GM19238 (cell line): ENCODE results near the gene DGCR6L.
"Not testable (repeated sequence)": the region's sequence is repeated elsewhere in the genome, so short reads cannot be mapped to it uniquely, and the experiment has no call there.

Source experiments
- DNase-seq: peaks from one replicate; pipeline ENCODE4 v3.0.0; 2011; ENCODE audit warnings: low spot score; ENCODE audit not compliant: insufficient read length

DGCR6L gene

DNA sequence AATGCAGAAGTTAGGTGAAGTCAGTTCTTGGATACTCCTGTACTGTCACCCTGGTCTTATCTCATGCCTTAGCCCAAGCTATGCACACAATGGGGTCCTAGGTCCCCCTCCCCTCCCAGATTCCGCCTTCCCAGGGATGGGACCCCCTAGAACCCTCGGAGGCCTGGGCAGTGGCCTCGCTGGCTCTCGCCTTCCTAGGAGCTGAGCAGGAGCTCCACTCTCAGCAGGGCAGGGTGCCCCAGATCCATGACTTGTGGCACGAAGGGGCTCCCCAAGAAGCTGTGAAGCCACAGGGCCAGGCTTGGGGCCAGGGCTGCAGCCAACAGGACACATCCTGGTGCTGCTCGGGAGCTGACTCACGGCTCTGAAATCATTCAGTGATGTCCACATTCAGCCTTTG is 9.7 kb downstream of the DGCR6L start:
- DNase-seq = not testable (repeated sequence)

DNA sequence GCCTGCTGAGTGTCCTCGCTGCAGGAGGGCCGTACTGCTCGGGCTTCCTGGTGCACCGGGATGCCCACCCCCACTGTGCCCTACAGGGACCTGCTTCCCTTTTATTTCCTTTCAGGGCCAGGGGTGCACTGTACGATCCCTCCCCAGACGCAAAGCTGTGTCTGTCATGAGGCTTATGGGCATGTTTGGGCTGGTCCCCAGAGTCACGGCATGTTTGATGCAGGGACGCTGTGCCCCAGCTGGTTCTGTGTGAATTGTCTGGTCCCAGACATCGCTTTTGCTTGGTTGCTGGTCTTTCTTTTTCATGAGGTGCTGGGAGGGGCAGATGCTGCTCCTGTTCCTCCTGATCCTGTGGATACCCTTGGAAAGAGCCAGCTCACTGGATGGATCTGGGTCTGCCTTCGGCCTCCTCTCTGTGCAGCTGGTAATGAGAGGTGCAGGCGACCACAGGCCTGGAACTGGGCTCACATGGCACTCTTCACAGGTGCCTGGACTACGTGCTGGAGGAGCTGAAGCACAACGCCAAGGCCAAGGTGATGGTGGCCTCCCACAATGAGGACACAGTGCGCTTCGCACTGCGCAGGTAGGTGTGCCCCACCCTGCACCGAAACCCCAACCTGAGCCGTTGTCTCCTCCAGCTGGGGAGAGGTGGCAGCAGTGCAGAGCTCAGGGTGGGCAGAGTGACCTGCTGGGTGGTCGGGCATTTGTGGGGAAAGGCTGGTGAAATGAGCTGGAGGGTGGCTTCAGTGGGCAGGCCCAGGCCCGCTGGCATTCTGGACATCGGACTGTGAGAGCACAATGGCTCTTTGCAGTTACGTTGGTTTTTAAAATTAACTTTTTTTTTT is 10.8 kb downstream of the DGCR6L start:
- not testable (repeated sequence) for DNase-seq

DNA sequence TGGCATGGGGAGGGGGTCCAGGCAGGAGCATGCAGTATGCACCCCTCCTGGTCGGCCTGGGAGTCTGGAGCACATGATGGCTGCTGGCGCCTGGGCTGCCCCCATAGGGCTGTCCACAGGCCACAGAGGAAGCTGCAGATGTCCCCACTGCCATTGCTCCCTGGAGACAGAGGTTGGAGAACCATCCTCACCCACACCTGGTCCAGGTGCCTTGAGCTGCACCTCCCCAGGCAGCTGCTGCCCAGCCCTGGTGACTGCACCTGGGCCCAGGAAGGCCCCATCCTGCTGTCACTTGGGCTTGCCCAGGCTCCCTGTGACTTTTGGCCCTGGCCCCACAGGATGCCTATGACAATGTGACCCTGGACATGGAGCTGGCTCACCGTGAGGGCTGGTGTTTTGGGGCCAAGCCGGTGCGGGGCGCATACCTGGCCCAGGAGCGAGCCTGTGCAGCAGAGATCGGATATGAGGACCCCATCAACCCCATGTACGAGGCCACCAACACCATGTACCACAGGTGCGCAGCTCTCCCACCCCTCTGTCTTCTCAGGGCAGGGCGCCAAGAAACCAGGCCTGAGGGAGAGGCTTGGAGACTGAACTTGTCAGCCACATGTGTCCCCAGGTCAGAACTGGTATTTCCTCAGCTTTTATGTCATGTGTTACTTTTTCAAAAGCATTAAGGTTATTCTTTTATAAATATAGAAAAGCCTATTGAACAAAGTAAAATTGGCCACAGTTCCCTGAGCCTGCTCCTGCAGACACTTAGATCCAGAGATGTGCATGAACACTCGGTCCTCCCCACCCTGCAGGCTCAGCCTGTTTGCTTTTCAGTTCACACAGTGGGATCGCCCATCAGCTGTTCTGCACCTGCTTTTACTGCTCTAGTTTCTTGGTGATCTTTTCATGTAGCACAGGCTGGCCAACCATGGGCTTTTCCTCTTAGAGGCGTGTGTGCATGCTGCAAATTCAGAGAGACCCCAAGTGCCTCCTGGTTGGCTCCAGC is 12.1 kb downstream of the DGCR6L start:
- not testable (repeated sequence) for DNase-seq

DNA sequence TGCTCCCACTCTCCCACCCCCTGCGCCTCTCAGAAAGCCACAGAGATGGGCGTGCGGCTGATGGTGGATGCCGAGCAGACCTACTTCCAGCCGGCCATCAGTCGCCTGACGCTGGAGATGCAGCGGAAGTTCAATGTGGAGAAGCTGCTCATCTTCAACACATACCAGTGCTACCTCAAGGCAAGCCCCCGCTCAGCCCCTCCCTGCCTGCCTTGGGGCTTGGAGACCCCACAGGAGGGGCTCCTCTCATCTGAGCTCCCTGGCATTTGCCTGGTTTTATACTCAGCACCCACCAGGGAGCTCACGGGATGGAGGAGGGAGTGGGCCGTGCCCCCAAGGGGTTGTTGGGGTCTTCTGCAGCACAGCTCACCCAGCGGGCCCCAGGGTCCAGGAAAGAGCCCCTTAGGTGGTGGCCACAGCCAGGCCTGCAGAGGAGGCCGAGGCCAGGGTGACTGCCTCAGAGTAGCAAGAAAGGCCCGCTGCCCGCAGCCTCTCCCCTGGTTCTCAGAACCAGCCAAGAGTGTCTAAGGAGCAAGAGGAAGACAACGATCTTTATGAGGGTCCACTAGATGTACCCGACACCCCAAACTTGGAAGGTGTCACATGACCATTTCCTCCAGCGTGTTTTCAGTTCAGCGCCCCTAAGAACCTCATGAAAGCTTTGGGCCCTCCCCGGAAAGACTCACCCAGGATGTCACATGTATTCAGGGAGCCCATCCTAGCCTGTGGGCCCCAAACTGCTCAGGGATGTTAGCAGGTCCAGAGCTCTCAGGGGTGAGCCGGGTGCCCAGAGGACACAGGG is 13.0 kb downstream of the DGCR6L start:
- not testable (repeated sequence) for DNase-seq

DNA sequence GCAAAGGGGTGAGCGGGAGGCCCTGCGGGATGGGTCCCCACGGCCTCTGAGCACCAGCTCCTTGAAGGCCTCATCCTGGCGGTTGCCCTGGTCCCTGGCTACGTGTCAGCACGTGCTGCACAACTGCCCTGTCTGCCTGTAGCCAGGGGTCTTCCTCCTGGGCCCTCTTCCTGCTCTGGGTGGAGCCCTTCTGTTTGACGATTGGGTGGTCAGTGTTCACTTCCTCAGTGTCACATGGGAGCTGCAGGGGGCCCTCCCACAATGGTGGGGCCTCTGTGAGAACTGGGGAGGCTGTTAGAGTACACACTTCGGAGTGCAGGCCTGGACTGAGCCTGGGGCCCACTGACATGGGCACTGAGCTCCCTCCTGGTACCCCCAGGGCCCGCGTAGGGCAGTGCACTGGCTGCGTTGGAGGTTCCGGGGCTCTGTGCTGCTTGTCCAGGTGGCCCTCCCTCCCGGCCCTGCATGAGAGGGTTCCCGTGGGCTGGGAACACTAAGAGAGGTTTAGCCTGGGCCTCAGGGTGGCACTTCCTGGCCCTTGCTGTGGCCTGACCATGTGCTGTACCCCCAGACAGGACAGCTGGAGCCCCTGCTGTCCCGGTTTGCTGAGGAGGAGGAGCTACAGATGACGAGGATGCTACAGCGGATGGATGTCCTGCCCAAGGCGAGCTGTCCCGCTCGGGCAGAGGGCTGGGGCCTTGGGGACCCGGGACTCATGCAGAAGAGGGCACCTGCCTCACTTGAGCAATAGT is 13.8 kb downstream of the DGCR6L start:
- no peak for DNase-seq

DNA sequence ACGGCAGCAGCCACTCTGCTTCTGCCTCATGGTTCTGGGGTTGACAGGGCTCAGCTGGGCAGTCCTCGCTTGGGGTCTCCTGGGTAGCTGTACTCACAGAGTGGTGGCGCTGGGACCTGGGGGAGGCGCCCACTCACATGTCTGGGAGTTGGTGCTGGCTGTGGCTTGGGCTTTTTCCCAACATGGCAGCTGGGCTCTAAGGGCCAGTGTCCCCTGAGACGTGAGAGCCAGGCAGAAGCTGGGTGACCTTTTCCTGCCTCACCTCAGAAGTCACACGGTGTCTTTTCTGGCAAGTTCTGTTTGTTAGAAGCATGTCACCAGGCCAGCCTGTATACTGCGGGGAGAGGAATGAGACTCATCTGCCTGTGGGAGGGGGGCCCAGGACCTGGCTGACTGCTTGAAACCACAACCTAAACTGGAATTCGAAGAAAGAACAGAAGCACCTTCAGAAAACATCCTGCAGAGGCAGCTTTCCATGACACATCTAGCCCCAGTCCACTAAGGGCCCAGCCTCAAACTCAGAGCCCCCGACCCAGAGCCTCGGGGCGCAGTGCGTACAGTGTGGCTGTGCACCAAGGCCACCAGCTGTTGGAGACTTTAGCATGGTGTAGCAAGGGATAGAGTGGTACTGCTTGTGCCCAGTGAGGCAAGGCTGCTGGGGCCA is 14.5 kb downstream of the DGCR6L start:
- DNase-seq = not testable (repeated sequence)

- DNase-seq = no peak
These were observed 15.2 kb downstream of the DGCR6L start for GRCh38 chr22:20304646-20305045.

DNA sequence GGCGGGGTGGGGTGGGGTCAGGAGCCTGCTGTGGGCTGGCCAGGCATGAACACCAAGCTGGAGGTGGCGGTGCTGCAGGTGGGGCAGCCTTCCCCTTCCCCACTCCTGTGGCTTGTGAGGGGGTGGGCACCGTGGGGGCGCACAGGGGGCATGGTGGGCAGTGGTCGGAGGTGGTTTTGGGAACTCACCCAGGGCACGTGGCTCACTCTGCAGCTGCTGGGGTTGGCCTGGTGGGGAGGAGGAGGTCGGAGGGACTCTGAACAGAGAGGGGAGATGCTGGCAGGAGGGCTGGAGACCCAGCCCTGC is 16.7 kb downstream of the DGCR6L start:
- not testable (repeated sequence) for DNase-seq

- DNase-seq = no peak
These were observed 17.2 kb downstream of the DGCR6L start for GRCh38 chr22:20302438-20303228.

- DNase-seq = no peak
These were observed 20.1 kb downstream of the DGCR6L start for GRCh38 chr22:20299746-20300136.

- peak; percentile 63 for DNase-seq
These were observed 20.8 kb downstream of the DGCR6L start for GRCh38 chr22:20298803-20299745.

DNA sequence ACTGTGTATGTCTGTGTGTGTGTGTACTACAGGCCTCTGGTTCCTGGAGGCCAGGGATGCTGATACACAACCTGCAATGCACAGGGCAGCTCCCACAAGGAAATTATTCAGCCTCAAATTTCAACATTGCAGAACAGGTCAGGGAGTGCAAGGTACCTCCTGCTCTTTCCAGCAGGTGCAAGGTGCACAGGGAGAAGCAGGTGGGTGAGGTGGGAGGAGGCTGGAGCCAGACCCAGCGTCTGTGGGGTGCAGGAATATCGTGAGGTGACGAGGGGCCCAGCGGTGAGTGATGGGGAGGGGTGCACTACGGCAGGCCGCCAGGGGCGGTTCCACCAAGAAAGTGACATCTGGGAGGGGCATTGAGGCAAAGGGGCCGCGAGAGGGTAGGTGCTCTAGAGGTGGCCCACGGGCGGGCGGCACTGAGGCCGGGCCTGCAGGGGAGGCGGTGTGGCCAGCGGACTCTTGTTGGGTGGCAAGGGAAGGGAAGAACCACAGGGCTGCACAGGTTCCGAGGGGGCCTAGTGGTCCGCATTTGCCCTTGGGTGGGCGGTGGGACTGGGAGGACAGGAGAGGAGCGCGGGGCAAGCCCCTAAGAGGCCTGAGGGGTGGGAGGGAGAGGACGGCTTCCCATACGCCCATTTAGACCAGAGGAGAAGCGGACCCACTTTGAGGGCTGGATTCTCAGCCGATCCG is 21.6 kb downstream of the DGCR6L start:
- no peak for DNase-seq

GRCh38 chr22:20297414-20298109 is 22.3 kb downstream of the DGCR6L start:
- DNase-seq = no peak

DNA sequence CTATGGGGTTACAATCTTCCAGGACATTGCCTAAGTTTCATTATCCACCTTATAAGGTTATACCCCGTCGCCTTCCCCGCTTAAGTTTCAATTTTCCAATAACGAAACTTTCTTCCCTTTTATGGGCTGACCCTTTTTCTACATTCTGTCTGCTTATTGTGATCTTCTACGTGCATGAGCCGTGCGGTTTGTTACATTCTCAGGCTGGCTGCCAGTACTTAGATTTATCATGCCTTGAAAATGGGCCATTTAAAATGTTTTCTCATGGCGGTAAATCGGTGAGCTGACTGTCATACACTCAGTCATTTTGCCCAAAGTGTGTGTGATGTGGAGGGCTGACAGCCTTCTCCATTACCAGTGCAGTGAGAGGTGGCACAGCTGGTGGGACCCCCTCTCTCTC is 23.3 kb downstream of the DGCR6L start:
- no peak for DNase-seq

- DNase-seq = no peak
These were observed 24.4 kb downstream of the DGCR6L start for GRCh38 chr22:20295262-20296064.

DNA sequence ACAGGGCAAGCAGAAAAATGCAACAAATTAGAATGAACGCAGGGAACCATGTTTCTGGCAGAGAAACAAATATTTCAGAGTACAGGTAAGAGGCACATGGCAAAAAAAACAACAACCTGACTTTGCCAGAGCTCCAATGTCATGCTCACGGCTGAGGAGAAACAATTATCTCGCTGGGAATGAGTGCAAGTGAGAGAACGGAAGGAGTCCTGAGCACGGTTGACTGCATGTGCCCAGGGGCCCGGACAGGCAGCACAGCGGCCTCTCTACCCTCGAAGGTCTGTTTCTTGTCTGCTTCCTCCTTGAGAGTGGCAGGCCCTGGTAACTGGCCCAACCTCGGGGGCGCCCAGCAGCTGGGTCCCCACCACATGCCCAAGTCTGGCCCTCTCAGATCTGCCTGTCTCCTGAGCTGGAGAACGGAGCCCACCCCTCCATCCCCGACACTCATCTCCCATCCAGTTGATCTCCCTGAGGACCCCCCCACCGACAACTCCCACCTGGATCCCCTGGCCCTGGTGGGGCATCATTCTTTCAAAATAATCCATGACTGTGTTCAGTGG is 27.1 kb downstream of the DGCR6L start:
- no peak for DNase-seq
